B cell (primary cell): ENCODE data around the gene TSEN54. TPM values are rescaled to one million over a fixed set of nuclear protein-coding genes. Genes with fewer than 3 reads are reported as not detected.
A peak's percentile ranks its signal among the peaks of the same experiment; 100 is the strongest.

ENCODE experiments used
- ATAC-seq: fragments of 200-7000 bp; cut with Tn5 transposase; one replicate; pipeline ENCODE4 v1.10.0; 2021; ENCODE audit warnings: low read depth, mild to moderate bottlenecking, moderate number of reproducible peaks, moderate library complexity
- CTCF ChIA-PET: fragments of 350-600 bp; sonication (Branson Sonifier 250); formaldehyde crosslinking; loops from one replicate; lab custom pipeline; 2021; ENCODE audit warnings: antibody characterized with exemption, inconsistent platforms; lab: Charles Lee
- POLR2A ChIA-PET: fragments of 350-600 bp; sonication (Branson Sonifier 250); formaldehyde crosslinking; loops from one replicate; lab custom pipeline; 2021; ENCODE audit warnings: antibody characterized with exemption; lab: Charles Lee
- DNase-seq: peaks from one replicate; pipeline ENCODE4 v3.0.0; 2013
- H2AFZ ChIP-seq: 2 replicates; pipeline ENCODE4 v1.6.1; 2012; ENCODE audit warnings: mild to moderate bottlenecking, low read depth, low read length; ENCODE audit not compliant: insufficient read depth, poor library complexity, severe bottlenecking
- H3K27ac ChIP-seq, 2 donors: 1 replicate in 1 of 2; 2 replicates in 1 of 2; pipeline ENCODE4 v1.5.1; 2012 to 2013; ENCODE audit warnings: low read length in 2 of 2, mild to moderate bottlenecking in 2 of 2, moderate library complexity in 1 of 2
- H3K27me3 ChIP-seq, 4 experiments: fragments of 200-600 bp in 1 of 4; sonication (generic) in 1 of 4; replicated peaks in 1 of 4; 1 replicate in 2 of 4; 2 replicates in 2 of 4; pipeline versions ENCODE4 v1.6.1 to v1.7.0; 2013 to 2016; ENCODE audit warnings: low read length in 3 of 4, mild to moderate bottlenecking in 2 of 4, mixed read lengths in 1 of 4, moderate library complexity in 1 of 4; ENCODE audit not compliant: insufficient read depth in 4 of 4, control insufficient read depth in 3 of 4; ENCODE audit errors: control extremely low read depth in 1 of 4
- H3K36me3 ChIP-seq, 2 experiments: replicated peaks in 1 of 2; 1 replicate in 1 of 2; 2 replicates in 1 of 2; pipeline versions ENCODE4 v1.6.1 to v1.7.1; 2013; ENCODE audit warnings: low read length in 1 of 2; ENCODE audit not compliant: insufficient read depth in 2 of 2, control insufficient read depth in 1 of 2; ENCODE audit errors: control extremely low read depth in 1 of 2, extremely low read depth in 1 of 2
- H3K4me1 ChIP-seq, 2 donors: fragments of 200-600 bp in 1 of 2; sonication (generic) in 1 of 2; 1 replicate in 1 of 2; 2 replicates in 1 of 2; pipeline versions ENCODE4 v1.5.1 to v1.6.1; 2013 to 2017; ENCODE audit warnings: low read length in 2 of 2; ENCODE audit not compliant: control insufficient read depth in 2 of 2, insufficient read depth in 2 of 2
- H3K4me2 ChIP-seq: replicated peaks from 2 replicates; pipeline ENCODE3; 2012; ENCODE audit warnings: mild to moderate bottlenecking, low read depth, low read length; ENCODE audit not compliant: poor library complexity, severe bottlenecking
- H3K4me3 ChIP-seq, 5 experiments: fragments of 200-600 bp in 1 of 5; sonication (generic) in 1 of 5; 1 replicate in 3 of 5; 2 replicates in 2 of 5; pipeline versions ENCODE4 v1.5.1 to v1.7.0; 2011 to 2016; ENCODE audit warnings: low read length in 4 of 5, mild to moderate bottlenecking in 4 of 5, low read depth in 2 of 5, control low read depth in 1 of 5, moderate library complexity in 1 of 5; ENCODE audit not compliant: insufficient read depth in 1 of 5; ENCODE audit errors: control extremely low read depth in 1 of 5, extremely low read depth in 1 of 5
- H3K79me2 ChIP-seq: fragments of 200-600 bp; sonication (generic); one replicate; pipeline ENCODE4 v1.6.0; 2016; ENCODE audit warnings: low read length; ENCODE audit not compliant: control insufficient read depth, insufficient read depth
- H3K9ac ChIP-seq: fragments of 200-600 bp; sonication (generic); 2 replicates; pipeline ENCODE4 v1.6.1; 2017; ENCODE audit warnings: mild to moderate bottlenecking, low read length, moderate library complexity
- H3K9me3 ChIP-seq, 3 donors: one replicate each; pipeline versions ENCODE4 v1.6.1 to v1.7.1; 2013; ENCODE audit warnings: low read length in 2 of 3; ENCODE audit not compliant: control insufficient read depth in 2 of 3, insufficient read depth in 1 of 3; ENCODE audit errors: control extremely low read depth in 1 of 3
- H4K20me1 ChIP-seq: 2 replicates; pipeline ENCODE4 v1.6.0; 2012; ENCODE audit warnings: mild to moderate bottlenecking, low read length; ENCODE audit not compliant: insufficient read depth, control insufficient read depth, poor library complexity, severe bottlenecking
- H3K27ac Mint-ChIP-seq: one replicate; pipeline ENCODE4 v1.8.0; 2021; ENCODE audit warnings: mixed read lengths
- H3K27me3 Mint-ChIP-seq: one replicate; pipeline ENCODE4 v1.8.0; 2021; ENCODE audit warnings: mixed read lengths
- H3K4me1 Mint-ChIP-seq: one replicate; pipeline ENCODE4 v1.8.0; 2021; ENCODE audit warnings: mixed read lengths
- H3K4me3 Mint-ChIP-seq: one replicate; pipeline ENCODE4 v1.8.0; 2021; ENCODE audit warnings: mixed read lengths
- H3K9me3 Mint-ChIP-seq: one replicate; pipeline ENCODE4 v1.8.0; 2022; ENCODE audit warnings: mixed read lengths; ENCODE audit not compliant: insufficient read depth
- CTCF ChIP-seq: fragments of 200-600 bp; IDR thresholded peaks from one replicate; pipeline ENCODE4 v1.8.0; 2022; ENCODE audit warnings: antibody characterized with exemption, mild to moderate bottlenecking
- EZH2 ChIP-seq: IDR thresholded peaks from 2 replicates; pipeline ENCODE4 v1.6.1; 2012; ENCODE audit warnings: borderline replicate concordance, low read depth, mild to moderate bottlenecking, moderate library complexity, low read length; ENCODE audit not compliant: insufficient read depth, poor library complexity, severe bottlenecking
- WGBS: methylation state at CpG from one replicate; pipeline ENCODE4 v1.1.5; 2013; ENCODE audit warnings: missing lambda C conversion rate; ENCODE audit not compliant: insufficient coverage; 5-methylcytosine and 5-hydroxymethylcytosine counted together
- intact Hi-C: fragments of 100-400 bp; cut with micrococcal nuclease; formaldehyde crosslinking; loops from one replicate; pipeline ENCODE4 v1.10.0; 2022
- polyA plus RNA-seq: library from polyadenylated mRNA; depleted of rRNA; stranded (reverse); fragments of >200 nt; gene quantifications from 2 replicates; pipeline ENCODE4 v1.2.3, GENCODE V29; 2012
- total RNA-seq, 2 donors: library from RNA; stranded (reverse); fragments of 120-200 nt in 1 of 2; gene quantifications; 1 replicate in 1 of 2; 2 replicates in 1 of 2; pipeline versions ENCODE4 v1.2.3 to v1.2.4, GENCODE V29; 2013 to 2022

TSEN54 gene
- total and polyA plus RNA-seq, 2 donors (not counting 1 experiment from before 2014, with no cell fraction given), result 33.0 to 45.9 TPM

- no peak for TF ChIP-seq EZH2
- TF ChIP-seq CTCF, result no peak
- Histone ChIP-seq H3K36me3 (peaks cover 0 to 3% of the 10 kb centered on the region in 2 experiments), H3K9ac (peak overlapping the region; percentile 21), H4K20me1 (no peaks in the 10 kb centered on the region), H2AFZ (peak overlapping the region; percentile 68), H3K4me3 (no peak overlapping the region), H3K27ac (peak overlapping the region; percentile 80 to 93), H3K79me2 (no peaks in the 10 kb centered on the region), H3K4me1 (peaks cover 25 to 33% of the 10 kb centered on the region in 2 donors), H3K4me2 (peak overlapping the region; percentile 60), H3K27me3 (no peaks in the 10 kb centered on the region), H3K9me3 (no peaks in the 10 kb centered on the region)
- intact Hi-C loops, result loop anchor here (1.0 kb wide), 3 partner anchors 19 to 54 kb away; partner anchors contain the start of genes LLGL2 and TSEN54
- Mint-ChIP-seq H3K4me3 (peak overlapping the region; percentile 71), H3K9me3 (no peaks in the 10 kb centered on the region), H3K27me3 (no peaks in the 10 kb centered on the region), H3K4me1 (peaks cover 28% of the 10 kb centered on the region), H3K27ac (peak overlapping the region; percentile 96)
- DNase-seq (no peak), ATAC-seq (no peak)
- WGBS, result 96% methylated on average over 11 of the region's 11 CpGs
- ChIA-PET CTCF (interaction anchor here (0.9 to 1.5 kb wide), 10 partner anchors 10 to 177 kb away, joined by 3 to 9 read pairs (median 4); partner anchors contain the start of genes LLGL2, MYO15B and TSEN54), POLR2A (interaction anchor here (0.7 to 1.0 kb wide), 4 partner anchors 18 to 183 kb away, joined by 3 to 12 read pairs (median 3); no protein-coding TSS in a partner anchor)
Observed at GRCh38 chr17:75570772-75571171, 54.4 kb downstream of the TSEN54 start.
